ENCODE measurements around the gene F13B. TPM values are rescaled to one million over a fixed set of nuclear protein-coding genes. Genes with fewer than 3 reads are reported as not detected.

F13B gene
- total and polyA plus RNA-seq, 2 experiments from 2014 or later, result 5.5 to 12.3 TPM

DNA sequence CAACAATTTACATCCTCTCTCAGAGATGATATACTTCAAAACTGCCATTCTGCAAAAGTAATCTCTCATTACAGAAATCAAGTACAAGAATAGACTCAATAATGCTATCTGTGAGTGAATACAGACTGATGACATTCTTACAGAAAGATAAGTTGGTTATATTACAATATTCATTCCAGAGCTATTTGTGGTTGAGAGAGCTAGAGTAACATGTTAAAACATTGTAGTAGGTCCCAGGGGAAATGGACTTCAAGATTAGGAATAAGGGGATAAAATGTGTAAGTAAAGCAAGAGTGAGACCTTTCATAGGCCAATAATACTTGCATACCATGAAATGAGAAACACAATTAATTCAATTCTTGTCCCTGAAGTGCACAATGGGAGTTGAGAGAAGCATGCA lies 1.5 kb downstream of the F13B start:
- Histone ChIP-seq H3K4me1 (ENCODE audit: insufficient read depth) (no peaks in the 10 kb centered on the region), H4K20me1 (ENCODE audit: insufficient read depth, poor library complexity, severe bottlenecking) (no peaks in the 10 kb centered on the region), H3K4me3 (no peak overlapping the region), H3K36me3 (replicated peaks; ENCODE audit: insufficient read depth, low read depth) (no peaks in the 10 kb centered on the region), H3K27ac (no peak overlapping the region), H2AFZ (no peak overlapping the region), H3K79me2 (no peaks in the 10 kb centered on the region), H3K9me2 (replicated peaks; ENCODE audit: insufficient read depth) (no peaks in the 10 kb centered on the region), H3K4me2 (no peak overlapping the region), H3K27me3 (no peaks in the 10 kb centered on the region), H3K9me3 (ENCODE audit: low read depth) (no peaks in the 10 kb centered on the region)
- DNase-seq (ENCODE audit: low spot score), result no peak
- TF ChIP-seq EZH2 (IDR thresholded peaks at IDR 0.05; ENCODE audit: borderline replicate concordance) (no peak), EZH2phosphoT487 (IDR thresholded peaks at IDR 0.05; ENCODE audit: low read depth, severe bottlenecking, unreplicated experiment) (no peak)
- TF ChIP-seq, protein P1, sequence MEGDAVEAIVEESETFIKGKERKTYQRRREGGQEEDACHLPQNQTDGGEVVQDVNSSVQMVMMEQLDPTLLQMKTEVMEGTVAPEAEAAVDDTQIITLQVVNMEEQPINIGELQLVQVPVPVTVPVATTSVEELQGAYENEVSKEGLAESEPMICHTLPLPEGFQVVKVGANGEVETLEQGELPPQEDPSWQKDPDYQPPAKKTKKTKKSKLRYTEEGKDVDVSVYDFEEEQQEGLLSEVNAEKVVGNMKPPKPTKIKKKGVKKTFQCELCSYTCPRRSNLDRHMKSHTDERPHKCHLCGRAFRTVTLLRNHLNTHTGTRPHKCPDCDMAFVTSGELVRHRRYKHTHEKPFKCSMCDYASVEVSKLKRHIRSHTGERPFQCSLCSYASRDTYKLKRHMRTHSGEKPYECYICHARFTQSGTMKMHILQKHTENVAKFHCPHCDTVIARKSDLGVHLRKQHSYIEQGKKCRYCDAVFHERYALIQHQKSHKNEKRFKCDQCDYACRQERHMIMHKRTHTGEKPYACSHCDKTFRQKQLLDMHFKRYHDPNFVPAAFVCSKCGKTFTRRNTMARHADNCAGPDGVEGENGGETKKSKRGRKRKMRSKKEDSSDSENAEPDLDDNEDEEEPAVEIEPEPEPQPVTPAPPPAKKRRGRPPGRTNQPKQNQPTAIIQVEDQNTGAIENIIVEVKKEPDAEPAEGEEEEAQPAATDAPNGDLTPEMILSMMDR (IDR thresholded peaks at IDR 0.05; ENCODE audit: poor library complexity), result no peak

DNA sequence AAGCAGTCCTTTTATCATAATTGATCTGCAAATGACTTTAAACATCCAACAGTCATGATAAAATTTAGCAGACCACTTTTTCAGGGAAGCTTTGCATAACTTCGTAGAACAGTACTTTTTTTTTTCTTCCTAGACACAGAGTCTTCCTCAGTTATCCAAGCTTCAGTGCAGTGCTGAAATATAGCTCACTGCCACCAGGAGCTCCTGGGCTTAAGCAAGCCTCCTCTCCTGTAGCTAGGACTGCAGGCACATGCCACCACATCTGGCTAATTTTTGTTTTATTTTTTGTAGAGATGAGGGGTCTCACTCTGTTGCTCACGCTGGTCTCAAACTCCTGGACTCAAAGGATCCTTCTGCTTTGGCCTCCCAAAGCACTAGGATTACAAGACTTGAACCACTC lies 3.8 kb downstream of the F13B start:
- 81% methylated on average over 2 of the region's 2 CpGs for WGBS (ENCODE audit: low lambda C conversion rate, missing lambda C conversion rate)

DNA sequence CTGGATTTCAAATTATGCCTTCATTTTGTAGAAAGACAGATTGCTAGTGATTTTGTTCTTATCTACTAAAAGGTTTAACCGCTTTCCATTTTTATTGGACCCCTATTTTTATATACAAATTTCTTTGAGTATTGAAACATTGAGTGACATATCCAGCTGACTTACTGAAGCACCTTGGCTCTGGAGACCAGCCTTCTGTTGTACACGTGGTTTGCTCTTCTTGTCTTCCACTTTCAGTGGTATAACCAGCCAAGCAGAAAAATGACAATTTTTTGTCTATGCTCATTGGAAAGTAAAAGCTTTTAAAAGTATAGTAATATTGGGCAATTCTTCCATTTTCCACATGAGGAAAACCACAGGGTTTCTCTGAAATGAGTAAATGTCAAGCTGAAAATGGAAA lies 4.4 kb downstream of the F13B start:
- TF ChIP-seq, protein P1 (IDR thresholded peaks at IDR 0.05; ENCODE audit: poor library complexity), result no peak
- no peak for TF ChIP-seq EZH2phosphoT487 (IDR thresholded peaks at IDR 0.05; ENCODE audit: low read depth, severe bottlenecking, unreplicated experiment)
- TF ChIP-seq EZH2 (IDR thresholded peaks at IDR 0.05; ENCODE audit: borderline replicate concordance), result no peak
- no peaks in the 10 kb centered on the region for H3K79me2 ChIP-seq
- H3K9me2 ChIP-seq (replicated peaks; ENCODE audit: insufficient read depth), result no peaks in the 10 kb centered on the region
- no peaks in the 10 kb centered on the region for H3K27me3 ChIP-seq
- no peak overlapping the region for H3K4me2 ChIP-seq
- 83% methylated on average over 2 of the region's 2 CpGs for WGBS (ENCODE audit: low lambda C conversion rate, missing lambda C conversion rate)
- H3K4me3 ChIP-seq, result no peak overlapping the region
- H3K36me3 ChIP-seq (replicated peaks; ENCODE audit: insufficient read depth, low read depth), result no peaks in the 10 kb centered on the region
- no peaks in the 10 kb centered on the region for H3K4me1 ChIP-seq (ENCODE audit: insufficient read depth)
- DNase-seq (ENCODE audit: low spot score), result no peak
- no peak overlapping the region for H3K27ac ChIP-seq
- H3K9me3 ChIP-seq (ENCODE audit: low read depth), result no peaks in the 10 kb centered on the region
- no peaks in the 10 kb centered on the region for H4K20me1 ChIP-seq (ENCODE audit: insufficient read depth, poor library complexity, severe bottlenecking)
- no peak overlapping the region for H2AFZ ChIP-seq

More for the DNA sequence above, 3.8 kb downstream of the F13B start:
- Histone ChIP-seq H3K4me2 (no peak overlapping the region), H3K36me3 (replicated peaks; ENCODE audit: insufficient read depth, low read depth) (no peaks in the 10 kb centered on the region), H2AFZ (no peak overlapping the region), H3K4me3 (no peak overlapping the region), H3K27ac (no peak overlapping the region), H3K79me2 (no peaks in the 10 kb centered on the region), H3K4me1 (ENCODE audit: insufficient read depth) (no peaks in the 10 kb centered on the region), H3K9me2 (replicated peaks; ENCODE audit: insufficient read depth) (no peaks in the 10 kb centered on the region), H3K9me3 (ENCODE audit: low read depth) (no peaks in the 10 kb centered on the region), H4K20me1 (ENCODE audit: insufficient read depth, poor library complexity, severe bottlenecking) (no peaks in the 10 kb centered on the region), H3K27me3 (no peaks in the 10 kb centered on the region)
- DNase-seq (ENCODE audit: low spot score), result no peak
- TF ChIP-seq EZH2 (IDR thresholded peaks at IDR 0.05; ENCODE audit: borderline replicate concordance), result no peak
- TF ChIP-seq, protein P1 (IDR thresholded peaks at IDR 0.05; ENCODE audit: poor library complexity), result no peak

DNA sequence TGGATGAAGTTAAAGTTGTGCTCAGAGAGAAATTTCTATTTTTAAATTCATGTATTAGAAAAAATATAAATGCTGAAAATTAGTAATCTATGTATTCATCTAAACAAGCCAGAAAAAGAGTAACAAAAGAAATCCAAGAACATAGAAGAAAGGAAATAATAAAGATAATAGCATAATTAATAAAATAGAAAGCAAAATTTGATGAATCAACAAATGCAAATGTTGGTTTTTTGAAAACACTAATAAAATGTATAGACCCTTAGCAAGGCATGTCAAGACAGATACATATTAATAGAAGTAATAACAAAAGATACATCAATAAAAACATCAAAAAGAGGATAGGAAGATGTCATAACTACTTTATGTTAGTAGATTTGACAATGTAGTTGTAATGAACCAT lies 18.0 kb downstream of the F13B start:
- no peaks in the 10 kb centered on the region for H3K36me3 ChIP-seq (replicated peaks; ENCODE audit: insufficient read depth, low read depth)
- DNase-seq (ENCODE audit: low spot score), result no peak
- H3K4me1 ChIP-seq (ENCODE audit: insufficient read depth), result no peaks in the 10 kb centered on the region

More for the DNA sequence above, 18.0 kb downstream of the F13B start:
- no peak overlapping the region for H3K27ac ChIP-seq
- H2AFZ ChIP-seq, result no peak overlapping the region
- H3K9me3 ChIP-seq (ENCODE audit: low read depth), result no peaks in the 10 kb centered on the region
- no peaks in the 10 kb centered on the region for H4K20me1 ChIP-seq (ENCODE audit: insufficient read depth, poor library complexity, severe bottlenecking)
- H3K79me2 ChIP-seq, result no peaks in the 10 kb centered on the region
- H3K4me3 ChIP-seq, result no peak overlapping the region
- H3K9me2 ChIP-seq (replicated peaks; ENCODE audit: insufficient read depth), result no peaks in the 10 kb centered on the region
- no peak for TF ChIP-seq EZH2phosphoT487 (IDR thresholded peaks at IDR 0.05; ENCODE audit: low read depth, severe bottlenecking, unreplicated experiment)
- no peak for TF ChIP-seq EZH2 (IDR thresholded peaks at IDR 0.05; ENCODE audit: borderline replicate concordance)
- TF ChIP-seq, protein P1 (IDR thresholded peaks at IDR 0.05; ENCODE audit: poor library complexity), result no peak
- no peak overlapping the region for H3K4me2 ChIP-seq
- no peaks in the 10 kb centered on the region for H3K27me3 ChIP-seq
